GM18519 (cell line): ENCODE measurements around the gene AHCY.
"Not testable (repeated sequence)": the region's sequence is repeated elsewhere in the genome, so short reads cannot be mapped to it uniquely, and the experiment has no call there.

Source experiments
- ATAC-seq: cut with Tn5 transposase; IDR thresholded peaks from one replicate; pipeline ENCODE4 v1.9.1; 2021; ENCODE audit warnings: mild to moderate bottlenecking, moderate library complexity; ENCODE audit not compliant: unreplicated experiment, low FRiP score

The AHCY gene

DNA sequence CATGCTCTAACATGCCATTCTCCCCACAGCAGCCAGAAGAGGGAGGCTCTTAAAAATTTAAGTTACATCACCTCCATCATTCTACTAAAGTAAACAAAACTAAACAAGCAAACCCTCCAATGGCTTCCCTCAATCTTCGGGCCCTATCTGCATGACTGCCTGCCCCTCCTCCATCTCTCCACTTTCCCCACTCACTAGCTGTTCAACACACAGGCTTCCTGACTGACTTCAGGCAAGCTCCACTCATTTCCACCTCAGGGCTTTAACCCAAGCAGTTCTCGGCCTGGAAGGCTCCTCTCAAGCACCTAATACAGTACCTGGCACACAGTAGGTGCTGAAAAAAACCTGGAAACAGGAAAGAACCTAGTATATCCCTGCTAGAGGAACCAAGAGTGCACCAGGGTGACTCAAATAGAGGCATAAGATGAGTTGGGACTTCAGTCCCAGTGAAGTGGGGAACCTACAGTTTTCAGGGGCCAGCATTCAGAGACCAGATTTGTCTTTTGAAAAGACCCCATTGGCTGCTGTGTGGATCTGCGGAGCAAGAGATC, 2.8 kb downstream of the AHCY start:
- ATAC-seq = no peak

DNA sequence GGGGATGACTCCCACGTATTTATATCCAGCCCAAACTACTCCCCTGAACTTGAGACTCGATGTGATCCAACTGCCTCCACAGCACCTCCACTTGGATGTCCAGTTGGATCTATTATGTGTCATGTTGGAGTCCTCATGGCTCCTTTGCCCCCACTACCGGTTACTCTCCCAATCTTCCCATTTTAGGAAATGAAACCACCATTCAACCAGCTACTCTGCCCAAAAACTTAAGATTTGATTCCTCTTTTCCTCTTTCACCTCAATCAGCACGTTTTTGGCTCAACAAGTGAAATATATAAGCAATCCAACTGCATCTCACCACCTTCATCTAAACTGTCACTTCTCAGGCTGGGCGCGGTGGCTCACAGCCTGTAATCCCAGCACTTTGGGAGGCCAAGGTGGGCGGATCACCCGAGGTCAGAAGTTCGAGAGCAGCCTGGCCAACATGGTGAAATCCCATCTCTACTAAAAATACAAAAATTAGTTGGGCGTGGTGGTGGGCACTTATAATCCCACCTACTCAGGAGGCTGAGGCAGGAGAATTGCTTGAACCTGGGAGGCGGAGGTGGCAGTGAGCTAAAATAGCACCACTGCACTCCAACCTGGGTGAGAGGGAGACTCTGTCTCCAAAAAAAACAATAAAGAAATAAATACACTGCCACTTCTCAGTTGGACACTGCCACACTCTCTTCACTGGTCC, 3.4 kb downstream of the AHCY start:
- ATAC-seq = no peak

- not testable (repeated sequence) for ATAC-seq
These were observed 4.8 kb downstream of the AHCY start for GRCh38 chr20:34298294-34298784.

DNA sequence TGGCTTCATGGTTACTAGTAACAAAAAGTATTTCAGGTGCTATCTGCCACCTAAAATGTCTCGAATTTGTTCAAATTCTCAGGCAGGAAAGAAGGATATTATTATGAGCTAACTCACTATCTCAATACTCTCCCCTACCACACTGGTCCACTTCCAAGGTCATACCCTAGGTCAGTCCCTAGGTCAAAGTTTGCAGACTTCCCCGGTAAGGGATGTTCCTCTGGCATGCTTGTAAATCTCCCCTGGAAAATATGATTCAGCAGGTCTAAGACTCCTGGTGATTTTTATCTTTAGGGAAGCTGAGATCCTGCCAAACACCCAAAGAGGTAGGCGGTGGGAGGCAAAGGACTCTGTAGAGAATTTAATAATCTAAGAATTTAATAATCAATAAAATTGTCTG, 6.7 kb downstream of the AHCY start:
- no peak for ATAC-seq

DNA sequence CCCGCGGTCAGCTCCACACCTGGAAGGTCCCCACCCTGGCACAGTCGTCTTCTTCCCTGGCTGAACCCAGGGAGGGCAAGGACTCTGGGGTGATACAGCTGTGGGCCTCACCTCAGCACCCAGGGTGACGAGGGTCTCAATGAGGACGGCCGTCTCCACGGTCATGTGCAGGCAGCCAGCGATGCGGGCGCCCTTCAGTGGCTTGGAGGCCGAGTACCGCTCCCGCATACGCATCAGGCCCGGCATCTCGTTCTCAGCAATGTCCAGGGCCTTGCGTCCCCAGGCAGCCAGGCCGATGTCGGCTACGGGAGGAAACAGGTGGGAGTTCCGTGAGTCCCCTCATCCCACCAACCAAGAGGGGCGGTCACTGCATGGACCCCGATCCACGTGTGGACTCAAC, 7.9 kb downstream of the AHCY start:
- ATAC-seq = no peak

- ATAC-seq = no peak
These were observed 8.6 kb downstream of the AHCY start for GRCh38 chr20:34294563-34294962.

- no peak for ATAC-seq
These were observed 9.6 kb downstream of the AHCY start for GRCh38 chr20:34293589-34293988.

- no peak for ATAC-seq
These were observed 10.0 kb downstream of the AHCY start for GRCh38 chr20:34293119-34293518.

- no peak for ATAC-seq
These were observed 10.7 kb downstream of the AHCY start for GRCh38 chr20:34292496-34292895.

- ATAC-seq = no peak
These were observed 12.7 kb downstream of the AHCY start for GRCh38 chr20:34290471-34290870.

DNA sequence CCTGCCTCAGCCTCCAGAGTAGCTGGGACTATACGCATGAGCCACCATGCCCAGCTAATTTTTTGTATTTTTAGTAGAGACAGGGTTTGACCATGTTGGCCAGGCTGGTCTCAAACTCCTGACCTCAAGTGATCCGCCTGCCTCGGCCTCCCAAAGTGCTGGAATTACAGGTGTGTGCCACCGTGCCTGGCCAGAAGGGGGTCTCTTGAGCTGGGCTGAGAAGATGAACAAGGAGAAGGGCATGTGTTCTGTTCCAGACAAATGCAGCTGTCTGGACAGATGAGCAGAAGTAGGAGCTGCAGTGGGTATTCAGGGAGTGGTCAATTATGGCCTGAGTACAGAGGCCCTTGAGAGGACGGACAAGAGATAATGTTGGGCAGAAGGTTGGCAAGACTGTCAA, 15.7 kb downstream of the AHCY start:
- ATAC-seq = not testable (repeated sequence)

DNA sequence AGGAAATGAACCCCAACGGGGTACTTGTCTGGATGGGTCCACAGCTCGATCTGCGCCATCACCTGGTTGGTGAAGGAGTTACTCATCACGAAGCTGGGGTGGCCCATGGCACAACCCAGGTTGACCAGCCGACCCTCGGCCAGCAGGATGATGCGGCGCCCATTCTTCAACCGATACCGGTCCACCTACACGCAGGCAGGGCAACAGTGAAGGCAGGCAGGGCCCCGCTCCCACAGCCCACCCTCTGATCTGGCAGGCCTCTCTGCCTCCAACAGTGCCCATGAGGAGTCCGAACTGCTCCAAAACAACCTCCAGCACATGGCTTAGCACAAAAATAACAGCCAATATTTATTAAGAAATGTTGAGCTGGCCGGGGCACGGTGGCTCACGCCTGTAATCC, 17.7 kb downstream of the AHCY start:
- ATAC-seq = no peak

GRCh38 chr20:34283844-34284243, 19.3 kb downstream of the AHCY start:
- no peak for ATAC-seq

DNA sequence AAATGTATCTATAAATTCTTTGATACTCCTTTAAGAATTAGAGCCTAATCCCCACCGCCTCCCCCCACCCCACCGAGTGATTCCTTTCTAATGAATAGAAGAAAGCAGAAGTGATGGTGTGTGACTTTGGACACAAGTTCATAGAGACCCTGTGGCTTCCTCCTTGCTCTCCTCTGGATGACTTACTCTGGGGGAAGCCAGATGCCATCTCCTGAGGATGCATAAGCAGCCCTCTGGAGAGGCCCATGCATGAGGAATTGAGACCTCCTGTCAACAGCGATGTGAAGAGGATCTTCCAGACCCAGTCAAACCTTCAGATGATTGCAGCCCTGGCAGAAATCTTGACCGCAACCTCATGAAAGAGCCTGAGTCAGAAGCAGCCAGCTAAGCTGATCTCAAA, 21.1 kb downstream of the AHCY start:
- no peak for ATAC-seq

DNA sequence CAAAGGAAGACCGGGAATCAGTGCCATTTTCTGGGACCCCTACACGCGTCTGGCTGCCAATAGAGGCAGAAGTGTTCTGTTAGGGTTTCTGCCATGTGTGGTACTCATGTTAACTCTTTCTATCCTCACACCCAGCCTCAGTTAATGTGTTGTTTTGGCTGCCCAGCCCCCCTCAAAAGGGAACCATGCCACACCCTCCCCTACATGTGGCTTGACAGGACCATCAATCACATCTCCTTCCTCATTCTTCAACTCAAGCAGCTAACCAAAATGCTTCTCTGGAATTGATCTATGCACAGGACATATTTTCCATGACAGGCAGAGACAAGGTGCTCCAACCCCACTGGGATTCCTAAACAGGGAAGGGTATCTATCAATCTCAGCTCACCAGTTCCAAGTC, 22.0 kb downstream of the AHCY start:
- no peak for ATAC-seq

GRCh38 chr20:34274694-34275093, 28.5 kb downstream of the AHCY start:
- ATAC-seq = no peak

DNA sequence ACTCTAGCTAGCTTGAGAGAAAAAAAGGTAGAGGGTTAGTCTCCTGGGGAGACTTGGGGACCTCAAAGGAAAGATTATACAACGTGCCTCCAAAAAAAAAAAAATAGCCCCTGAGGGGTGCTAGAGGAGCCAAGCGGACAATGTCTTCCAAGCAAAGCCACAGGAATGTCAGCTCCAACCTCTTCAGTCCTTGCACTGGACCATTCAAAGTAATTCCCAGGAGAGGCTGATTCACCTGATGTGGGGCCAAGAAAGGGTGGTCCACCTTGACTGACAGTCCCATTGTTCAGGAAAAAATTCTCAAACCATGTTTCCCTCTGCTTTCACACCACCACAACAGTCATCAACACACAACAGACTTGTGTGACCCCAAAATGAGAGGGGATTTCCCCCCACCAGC, 31.2 kb downstream of the AHCY start:
- no peak for ATAC-seq

GRCh38 chr20:34269996-34270627, 33.0 kb downstream of the AHCY start:
- no peak for ATAC-seq

- no peak for ATAC-seq
These were observed 34.1 kb downstream of the AHCY start for GRCh38 chr20:34268851-34269636.

GRCh38 chr20:34268145-34268544, 35.0 kb downstream of the AHCY start:
- no peak for ATAC-seq

DNA sequence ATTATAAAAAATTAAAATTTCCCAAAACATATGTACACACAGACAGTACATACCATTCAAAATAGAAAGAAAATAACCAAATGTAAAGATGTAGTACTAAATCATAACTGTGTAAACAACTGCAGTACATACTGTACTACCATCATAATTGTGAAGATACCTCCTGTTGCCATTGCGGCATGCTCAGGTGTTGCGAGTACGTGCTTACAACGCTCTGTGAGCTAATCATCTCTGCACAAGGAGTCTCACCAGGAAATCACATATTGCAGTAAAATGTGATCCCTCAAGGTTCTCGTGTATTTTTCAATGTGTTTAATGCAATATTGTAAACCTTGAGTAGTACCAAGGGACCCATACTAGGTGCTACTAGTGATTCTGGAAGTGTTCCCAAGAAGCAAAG, 39.0 kb downstream of the AHCY start:
- no peak for ATAC-seq
